Esophagus muscularis mucosa (tissue), 4 donors: ENCODE data around the gene RGS12. TPM values are rescaled to one million over a fixed set of nuclear protein-coding genes. Genes with fewer than 3 reads are reported as not detected.

Source experiments
- DNase-seq: peaks from one replicate; pipeline ENCODE4 v3.0.0-alpha.2; 2017; ENCODE audit errors: extremely low spot score
- H3K27ac ChIP-seq, 4 donors: fragments of 200-600 bp; sonication (generic); replicated peaks in 1 of 4; 1 replicate in 3 of 4; 2 replicates in 1 of 4; pipeline ENCODE4 v1.5.1; 2016 to 2019; ENCODE audit warnings: mild to moderate bottlenecking in 1 of 4
- H3K27me3 ChIP-seq, 4 donors: fragments of 200-600 bp; sonication (generic); one replicate each; pipeline versions ENCODE4 v1.5.1 to v1.6.0; 2016 to 2019
- H3K36me3 ChIP-seq, 4 donors: fragments of 200-600 bp; sonication (generic); one replicate each; pipeline ENCODE4 v1.5.1; 2016 to 2019
- H3K4me1 ChIP-seq, 4 donors: fragments of 200-600 bp; sonication (generic); one replicate each; pipeline ENCODE4 v1.5.1; 2016 to 2019
- H3K4me3 ChIP-seq, 4 donors: fragments of 200-600 bp; sonication (generic); 1 replicate in 2 of 4; 2 replicates in 2 of 4; pipeline ENCODE4 v1.5.1; 2016 to 2019; ENCODE audit warnings: mild to moderate bottlenecking in 4 of 4, moderate library complexity in 1 of 4
- H3K9me3 ChIP-seq, 4 donors: fragments of 200-600 bp; sonication (generic); 1 replicate in 3 of 4; 2 replicates in 1 of 4; pipeline ENCODE4 v1.5.1; 2016 to 2019
- CTCF ChIP-seq, 3 experiments: fragments of 200-600 bp in 2 of 3; fragments of 450-650 bp in 1 of 3; sonication (generic) in 2 of 3; IDR thresholded peaks; one replicate each; pipeline ENCODE4 v1.5.1; 2017 to 2019; ENCODE audit warnings: antibody characterized with exemption in 3 of 3, mild to moderate bottlenecking in 2 of 3, moderate library complexity in 1 of 3
- EP300 ChIP-seq: sonication (generic); formaldehyde crosslinking; IDR thresholded peaks from one replicate; pipeline ENCODE4 v1.6.1; 2017; ENCODE audit warnings: antibody characterized with exemption
- POLR2A ChIP-seq: fragments of 450-650 bp; IDR thresholded peaks from one replicate; pipeline ENCODE4 v1.6.1; 2017; ENCODE audit warnings: antibody characterized with exemption, moderate library complexity, mild to moderate bottlenecking, low read depth
- POLR2AphosphoS5 ChIP-seq, 2 donors: sonication (generic); formaldehyde crosslinking; IDR thresholded peaks; one replicate each; pipeline ENCODE4 v1.6.1; 2017; ENCODE audit warnings: antibody characterized with exemption in 2 of 2
- WGBS: methylation state at CpG from one replicate; pipeline ENCODE4 v1.1.5; 2018; 5-methylcytosine and 5-hydroxymethylcytosine counted together
- intact Hi-C: fragments of 100-400 bp; cut with DNase I; formaldehyde crosslinking; loops from one replicate; pipeline ENCODE4 v1.15.1; 2023
- total RNA-seq, 4 donors: library from RNA; depleted of rRNA; stranded (reverse); fragments of >200 nt; gene quantifications; one replicate each; pipeline versions ENCODE4 v1.1.0 to v1.2.1, GENCODE V29; 2016

The RGS12 gene
- total RNA-seq, 4 donors from 2014 or later, result 16.2 to 23.0 (median 19.2) TPM

DNA sequence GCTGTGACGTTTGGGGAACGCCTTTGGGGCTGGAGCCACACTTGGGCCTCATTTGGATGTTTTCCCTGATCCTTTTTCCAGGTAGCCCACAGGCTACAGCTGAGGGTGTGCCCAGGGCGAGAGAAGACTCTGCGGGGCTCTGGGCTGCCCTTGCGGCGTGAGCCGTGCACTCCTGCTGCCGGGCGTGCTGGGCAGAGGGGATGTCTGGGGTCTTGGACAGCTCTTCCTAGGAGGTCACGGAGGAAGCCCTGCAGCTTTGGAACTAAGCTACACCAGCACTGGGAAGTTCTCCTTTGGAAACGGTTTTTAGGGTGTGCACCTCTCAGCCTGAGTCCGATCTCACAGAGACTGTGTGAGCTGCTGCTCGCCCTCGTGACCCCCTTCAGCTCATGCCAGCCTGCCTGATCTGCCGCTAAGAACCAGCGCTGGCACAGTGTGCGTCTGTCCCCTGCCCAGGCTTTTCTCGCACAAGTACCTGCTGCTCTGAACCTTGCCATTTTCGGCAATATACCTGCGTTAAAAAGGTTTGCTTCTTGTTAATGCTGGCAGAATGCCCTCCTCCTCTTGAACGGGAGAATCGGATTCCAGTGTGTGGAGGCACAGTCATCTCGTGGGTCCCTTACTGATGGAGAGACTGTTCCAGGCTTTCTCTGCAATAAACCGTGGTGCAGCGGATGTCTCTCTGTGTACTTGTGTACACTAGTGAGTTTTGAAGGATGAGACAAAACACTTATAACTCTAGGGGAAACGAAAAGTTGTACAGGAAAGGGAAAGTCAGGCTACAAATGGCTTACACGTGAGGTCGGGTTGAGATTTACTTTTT, 29.6 kb upstream of the RGS12 start:
- no peak for TF ChIP-seq POLR2AphosphoS5 (IDR thresholded peaks at IDR 0.05)
- TF ChIP-seq CTCF (IDR thresholded peaks at IDR 0.05), result no peak
- TF ChIP-seq POLR2A, result no peak
- no peak overlapping the region for H3K4me3 ChIP-seq
- H3K27me3 ChIP-seq, result no peaks in the 10 kb centered on the region
- H3K27ac ChIP-seq, result no peak overlapping the region
- no peaks in the 10 kb centered on the region for H3K36me3 ChIP-seq
- WGBS, result 87% methylated on average over 27 of the region's 28 CpGs
- no peaks in the 10 kb centered on the region for H3K9me3 ChIP-seq
- no peak for DNase-seq
- no peaks in the 10 kb centered on the region for H3K4me1 ChIP-seq
- intact Hi-C loops, result no loop called here

- no peak overlapping the region for H3K4me3 ChIP-seq
- no peaks in the 10 kb centered on the region for H3K27me3 ChIP-seq
- H3K9me3 ChIP-seq, result no peaks in the 10 kb centered on the region
- no peaks in the 10 kb centered on the region for H3K36me3 ChIP-seq
- peaks cover 0 to 4% (median 1%) of the 10 kb centered on the region in 4 donors for H3K4me1 ChIP-seq
- TF ChIP-seq EP300 (no peak), POLR2AphosphoS5 (IDR thresholded peaks at IDR 0.05) (no peak), POLR2A (no peak), CTCF (IDR thresholded peaks at IDR 0.05) (no peak)
- DNase-seq, result no peak
- 62% methylated on average over 6 of the region's 6 CpGs for WGBS
- H3K27ac ChIP-seq, result no peak overlapping the region
- intact Hi-C loops, result no loop called here
Observed at GRCh38 chr4:3263876-3264193, 29.0 kb upstream of the RGS12 start.

GRCh38 chr4:3266076-3266475, 26.7 kb upstream of the RGS12 start:
- no peak for DNase-seq
- no peaks in the 10 kb centered on the region for H3K36me3 ChIP-seq
- no peaks in the 10 kb centered on the region for H3K27me3 ChIP-seq
- H3K27ac ChIP-seq, result no peak overlapping the region
- no peaks in the 10 kb centered on the region for H3K9me3 ChIP-seq
- no peak overlapping the region for H3K4me3 ChIP-seq
- WGBS, result 93% methylated on average over 17 of the region's 17 CpGs
- no peak for TF ChIP-seq POLR2A
- no peak for TF ChIP-seq EP300
- no peak for TF ChIP-seq CTCF (IDR thresholded peaks at IDR 0.05)
- TF ChIP-seq POLR2AphosphoS5 (IDR thresholded peaks at IDR 0.05), result no peak
- intact Hi-C loops, result no loop called here
- peaks cover 8 to 22% (median 18%) of the 10 kb centered on the region in 4 donors for H3K4me1 ChIP-seq

DNA sequence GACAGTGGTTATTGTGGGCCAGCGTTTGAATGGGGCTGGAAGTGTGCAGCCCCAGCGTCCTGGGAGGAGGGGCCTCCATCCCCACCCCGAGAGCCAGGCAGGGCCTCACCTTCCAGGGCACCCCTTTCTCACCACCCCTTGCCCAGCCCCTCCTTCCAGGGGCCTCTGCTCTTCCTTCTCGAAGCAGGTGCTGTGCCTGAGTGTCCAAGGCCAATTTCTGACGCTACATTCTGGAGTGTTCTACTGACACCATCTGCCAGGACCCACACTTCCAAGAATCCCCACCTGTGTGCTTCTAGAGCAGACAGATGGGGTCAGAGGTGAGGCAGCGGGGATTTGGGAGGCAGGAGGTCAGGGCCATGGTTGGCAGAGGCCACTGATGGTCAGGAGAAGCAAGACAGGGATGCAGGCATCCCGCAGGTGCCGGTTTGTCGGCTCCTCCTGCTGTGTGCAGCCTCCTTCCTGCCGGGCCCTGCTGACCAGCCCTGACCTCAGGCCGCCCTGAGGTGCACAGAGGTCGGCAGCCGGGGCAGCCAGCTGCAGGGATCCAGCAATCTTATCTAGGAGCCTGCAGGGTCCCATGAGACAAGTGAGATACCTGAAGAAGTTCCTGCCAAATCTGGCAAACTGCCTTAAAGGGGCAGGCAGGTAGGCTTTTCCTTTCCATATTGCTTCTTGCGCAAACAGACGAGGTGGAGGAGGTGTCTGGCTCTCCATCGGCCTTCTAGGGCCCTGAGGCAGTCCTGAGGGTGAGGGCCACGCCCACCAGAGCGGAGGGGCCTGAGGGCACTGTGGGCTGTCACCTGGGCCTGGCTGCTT, 25.0 kb upstream of the RGS12 start:
- TF ChIP-seq POLR2AphosphoS5 (IDR thresholded peaks at IDR 0.05) (no peak), EP300 (no peak), CTCF (IDR thresholded peaks at IDR 0.05) (no peak), POLR2A (no peak)
- Histone ChIP-seq H3K27me3 (no peaks in the 10 kb centered on the region), H3K4me1 (peaks cover 8 to 22% (median 18%) of the 10 kb centered on the region in 4 donors), H3K4me3 (no peak overlapping the region), H3K36me3 (no peaks in the 10 kb centered on the region), H3K9me3 (no peaks in the 10 kb centered on the region), H3K27ac (no peak overlapping the region)
- DNase-seq, result no peak
- intact Hi-C loops, result no loop called here
- 83% methylated on average over 12 of the region's 18 CpGs for WGBS
